AG09319 (cell line): Measurements from ENCODE around the gene FAF2.

Experiments used
- DNase-seq: peaks from one replicate; pipeline ENCODE4 v3.0.0-alpha.2; 2010; ENCODE audit warnings: low read depth; ENCODE audit errors: extremely low read depth
- CTCF ChIP-seq: IDR thresholded peaks from 2 replicates; pipeline ENCODE4 v1.5.1; 2011; ENCODE audit warnings: low read depth, mild to moderate bottlenecking, inconsistent platforms, low read length, moderate library complexity

Gene FAF2

GRCh38 chr5:176542135-176542595 is 94.0 kb downstream of the FAF2 start:
- no peak for TF ChIP-seq CTCF
- DNase-seq: no peak

GRCh38 chr5:176542596-176543427 is 94.6 kb downstream of the FAF2 start:
- no peak for DNase-seq
- TF ChIP-seq CTCF: no peak

- DNase-seq: no peak
- no peak for TF ChIP-seq CTCF
Observed at GRCh38 chr5:176543428-176544182, 95.4 kb downstream of the FAF2 start.

GRCh38 chr5:176545388-176545736 is 97.2 kb downstream of the FAF2 start:
- no peak for TF ChIP-seq CTCF
- no peak for DNase-seq

- DNase-seq: no peak
- TF ChIP-seq CTCF: no peak
Observed at GRCh38 chr5:176545737-176546509, 97.7 kb downstream of the FAF2 start.

- no peak for TF ChIP-seq CTCF
- no peak for DNase-seq
Observed at GRCh38 chr5:176547802-176548201, 99.6 kb downstream of the FAF2 start.
